SK-N-SH (cell line): Measurements from ENCODE around the gene PRICKLE4. TPM values are rescaled to one million over a fixed set of nuclear protein-coding genes. Genes with fewer than 3 reads are reported as not detected.

Source experiments
- CTCF ChIA-PET: fragments of 300-600, 350-600 bp; formaldehyde crosslinking; extraction: SDS; loops from one replicate; lab custom pipeline; 2021; lab: Yijun Ruan, JAX
- POLR2A ChIA-PET: fragments of 350-600 bp; sonication (Branson Sonifier 250); formaldehyde crosslinking; extraction: SDS; loops from one replicate; lab custom pipeline; 2020; ENCODE audit warnings: antibody characterized with exemption, inconsistent platforms; lab: Yijun Ruan, JAX
- DNase-seq: peaks from one replicate; pipeline ENCODE4 v3.0.0; 2012
- H2AFZ ChIP-seq: fragments of 200-600 bp; sonication (generic); 2 replicates; pipeline ENCODE4 v1.8.1; 2016; ENCODE audit warnings: antibody characterized with exemption, mild to moderate bottlenecking, low read depth
- H3F3A ChIP-seq: fragments of 200-600 bp; sonication (generic); replicated peaks from 2 replicates; pipeline ENCODE3; 2016; ENCODE audit warnings: antibody characterized with exemption, mild to moderate bottlenecking; ENCODE audit not compliant: insufficient read depth
- H3K27ac ChIP-seq, 2 experiments: fragments of 200-500 bp in 1 of 2; fragments of 200-600 bp in 1 of 2; sonication (Bioruptor generic) in 1 of 2; sonication (generic), shearing (Covaris generic) in 1 of 2; 2 replicates each; pipeline versions ENCODE4 v1.5.1 to v1.6.1; 2014 to 2016; ENCODE audit warnings: low read depth in 2 of 2, inconsistent platforms in 1 of 2, low read length in 1 of 2, mild to moderate bottlenecking in 1 of 2, mixed read lengths in 1 of 2
- H3K27me3 ChIP-seq: fragments of 200-600 bp; sonication (generic), shearing (Covaris generic); 2 replicates; pipeline ENCODE4 v1.6.1; 2016; ENCODE audit warnings: mixed run types; ENCODE audit not compliant: insufficient read depth
- H3K36me3 ChIP-seq, 2 experiments: fragments of 200-500 bp in 1 of 2; fragments of 200-600 bp in 1 of 2; sonication (Bioruptor generic) in 1 of 2; sonication (generic) in 1 of 2; replicated peaks in 1 of 2; 2 replicates each; pipeline versions ENCODE3 to v1.5.1; 2014 to 2016; ENCODE audit warnings: low read length in 1 of 2, mild to moderate bottlenecking in 1 of 2; ENCODE audit not compliant: insufficient read depth in 2 of 2, control insufficient read depth in 1 of 2
- H3K4me1 ChIP-seq, 2 experiments: fragments of 200-500 bp in 1 of 2; fragments of 200-600 bp in 1 of 2; sonication (Bioruptor generic) in 1 of 2; sonication (generic), shearing (Covaris generic) in 1 of 2; 2 replicates each; pipeline versions ENCODE4 v1.5.1 to v1.6.1; 2014 to 2016; ENCODE audit warnings: low read depth in 1 of 2, low read length in 1 of 2, mixed run types in 1 of 2; ENCODE audit not compliant: insufficient read depth in 2 of 2, control insufficient read depth in 1 of 2
- H3K4me2 ChIP-seq: fragments of 200-600 bp; sonication (generic), shearing (Covaris generic); 2 replicates; pipeline ENCODE4 v1.6.1; 2017; ENCODE audit warnings: mixed run types
- H3K4me3 ChIP-seq, 2 experiments: fragments of 200-500 bp in 1 of 2; fragments of 200-600 bp in 1 of 2; sonication (Bioruptor generic) in 1 of 2; sonication (generic), shearing (Covaris generic) in 1 of 2; 2 replicates each; pipeline versions ENCODE4 v1.5.1 to v1.8.1; 2014 to 2016; ENCODE audit warnings: low read depth in 2 of 2, inconsistent platforms in 1 of 2, low read length in 1 of 2, mild to moderate bottlenecking in 1 of 2, mixed read lengths in 1 of 2, moderate library complexity in 1 of 2
- H3K79me2 ChIP-seq: fragments of 200-600 bp; sonication (generic); 2 replicates; pipeline ENCODE4 v1.8.1; 2017; ENCODE audit warnings: mild to moderate bottlenecking; ENCODE audit not compliant: insufficient read depth
- H3K9ac ChIP-seq: fragments of 200-600 bp; sonication (generic); 2 replicates; pipeline ENCODE4 v1.6.1; 2017; ENCODE audit warnings: mixed run types
- H3K9me2 ChIP-seq: fragments of 200-600 bp; sonication (generic); 2 replicates; pipeline ENCODE4 v1.6.1; 2017; ENCODE audit warnings: mixed run types
- H3K9me3 ChIP-seq: fragments of 200-600 bp; sonication (generic); 2 replicates; pipeline ENCODE4 v1.6.1; 2017; ENCODE audit warnings: mixed run types, mild to moderate bottlenecking, moderate library complexity
- H4K20me1 ChIP-seq: fragments of 200-600 bp; sonication (generic); 2 replicates; pipeline ENCODE4 v1.6.1; 2017; ENCODE audit warnings: mild to moderate bottlenecking, mixed run types; ENCODE audit not compliant: insufficient read depth
- ELF1 ChIP-seq: IDR thresholded peaks from 2 replicates; pipeline ENCODE4 v1.4.0; 2012
- EP300 ChIP-seq, 2 experiments: IDR thresholded peaks; 2 replicates each; pipeline versions ENCODE4 v1.4.0 to v1.6.1; 2012; ENCODE audit warnings: borderline replicate concordance in 1 of 2, low read depth in 1 of 2, low read length in 1 of 2
- FOSL2 ChIP-seq: IDR thresholded peaks from 2 replicates; pipeline ENCODE4 v1.4.0; 2012; ENCODE audit warnings: low read depth, mild to moderate bottlenecking, moderate library complexity, borderline replicate concordance
- MAX ChIP-seq: IDR thresholded peaks from 2 replicates; pipeline ENCODE4 v1.4.0; 2012; ENCODE audit warnings: low read depth
- NFIC ChIP-seq: IDR thresholded peaks from 2 replicates; pipeline ENCODE4 v1.4.0; 2012; ENCODE audit warnings: borderline replicate concordance
- PBX3 ChIP-seq: IDR thresholded peaks from 2 replicates; pipeline ENCODE4; 2012
- POLR2AphosphoS5 ChIP-seq: IDR thresholded peaks from 2 replicates; pipeline ENCODE4 v1.6.1; 2012; ENCODE audit warnings: low read depth, low read length
- RAD21 ChIP-seq: IDR thresholded peaks from 2 replicates; pipeline ENCODE4 v1.6.1; 2012; ENCODE audit warnings: mild to moderate bottlenecking, low read length
- SIN3A ChIP-seq: IDR thresholded peaks from 2 replicates; pipeline ENCODE4 v1.6.1; 2012; ENCODE audit warnings: low read depth, mild to moderate bottlenecking, low read length, moderate library complexity, borderline replicate concordance
- TAF1 ChIP-seq: IDR thresholded peaks from 2 replicates; pipeline ENCODE4 v1.6.1; 2012; ENCODE audit warnings: low read depth, mild to moderate bottlenecking, low read length, moderate library complexity, borderline replicate concordance
- TCF12 ChIP-seq: IDR thresholded peaks from 2 replicates; pipeline ENCODE4 v1.4.0; 2012
- USF2 ChIP-seq: fragments of 150-350 bp; IDR thresholded peaks from 2 replicates; pipeline ENCODE4 v1.6.1; 2017; ENCODE audit warnings: antibody characterized with exemption, low read length, low read depth, borderline replicate concordance
- WGBS: methylation state at CpG from one replicate; pipeline ENCODE4 v1.1.6; 2017; ENCODE audit warnings: low lambda C conversion rate; 5-methylcytosine and 5-hydroxymethylcytosine counted together
- polyA plus RNA-seq, 3 experiments: library from polyadenylated mRNA; depleted of rRNA; stranded (reverse); fragments of >200 nt; gene quantifications; 2 replicates each; pipeline ENCODE4 v1.2.3, GENCODE V29; 2012

The PRICKLE4 gene
- polyA plus RNA-seq, 1 of the 3 experiments (the other 2 are of a cell fraction), result 3.9 TPM

GRCh38 chr6:41796474-41796873 is 15.9 kb downstream of the PRICKLE4 start:
- CTCF ChIA-PET, result interaction anchor here (1.0 to 2.2 kb wide), 4 partner anchors 9 to 429 kb away, joined by 3 to 12 read pairs (median 4); partner anchors contain the start of gene TOMM6
- no peak for DNase-seq
- no peaks in the 10 kb centered on the region for H4K20me1 ChIP-seq
- no peaks in the 10 kb centered on the region for H3K4me1 ChIP-seq
- H2AFZ ChIP-seq, result no peak overlapping the region
- POLR2A ChIA-PET, result no interaction called here
- no peaks in the 10 kb centered on the region for H3K27me3 ChIP-seq
- 79% methylated on average over 2 of the region's 2 CpGs for WGBS
- H3K79me2 ChIP-seq, result no peaks in the 10 kb centered on the region
- no peaks in the 10 kb centered on the region for H3K9me2 ChIP-seq
- peaks cover 5 to 47% of the 10 kb centered on the region in 2 experiments for H3K36me3 ChIP-seq
- H3K4me2 ChIP-seq, result no peak overlapping the region
- no peak overlapping the region for H3K4me3 ChIP-seq
- no peak for TF ChIP-seq ELF1
- no peak for TF ChIP-seq FOSL2
- no peak for TF ChIP-seq TCF12
- no peak for TF ChIP-seq RAD21
- no peak for TF ChIP-seq NFIC
- H3K9ac ChIP-seq, result no peak overlapping the region
- H3F3A ChIP-seq, result peaks cover 21% of the 10 kb centered on the region
- H3K27ac ChIP-seq, result no peak overlapping the region
- no peaks in the 10 kb centered on the region for H3K9me3 ChIP-seq

GRCh38 chr6:41798901-41799558 is 18.4 kb downstream of the PRICKLE4 start:
- Histone ChIP-seq H3K4me1 (no peaks in the 10 kb centered on the region), H3K9me2 (no peaks in the 10 kb centered on the region), H3K79me2 (no peaks in the 10 kb centered on the region), H4K20me1 (no peaks in the 10 kb centered on the region), H3K4me3 (no peak overlapping the region), H3F3A (peaks cover 19% of the 10 kb centered on the region), H3K27ac (no peak overlapping the region), H3K4me2 (no peak overlapping the region), H3K27me3 (no peaks in the 10 kb centered on the region), H2AFZ (no peak overlapping the region), H3K9me3 (no peaks in the 10 kb centered on the region), H3K36me3 (peaks cover 0 to 33% of the 10 kb centered on the region in 2 experiments), H3K9ac (no peak overlapping the region)
- TF ChIP-seq SIN3A (no peak), PBX3 (no peak), TAF1 (no peak), EP300 (IDR thresholded peaks at IDR 0.05; ENCODE audit: borderline replicate concordance in 1 of 2, low read depth in 1 of 2, low read length in 1 of 2) (no peak), MAX (no peak), USF2 (no peak), POLR2AphosphoS5 (no peak)
- POLR2A ChIA-PET, result no interaction called here
- DNase-seq, result no peak
- WGBS, result 92% methylated on average over 7 of the region's 7 CpGs
- CTCF ChIA-PET, result interaction anchor here (3.6 to 5.8 kb wide), 2 partner anchors 11 to 244 kb away, joined by 41 to 49 read pairs; partner anchors contain the start of gene TOMM6
